GM12878 (cell line): Measurements from ENCODE around the gene HNRNPAB. TPM values are rescaled to one million over a fixed set of nuclear protein-coding genes. Genes with fewer than 3 reads are reported as not detected.

Experiments
- ATAC-seq: fragments of 200-7000 bp; cut with Tn5 transposase; 3 replicates; pipeline ENCODE4 v1.9.1; 2020; ENCODE audit warnings: mild to moderate bottlenecking, moderate library complexity
- BruUV-seq: library from RNA; stranded (reverse); fragments of 400-500 nt; replicated peaks from 2 replicates; lab custom pipeline; 2021; lab: Mats Ljungman, UMichigan
- CTCF ChIA-PET: fragments of 300-600 bp; sonication (Branson Sonifier 250); formaldehyde crosslinking; extraction: SDS; loops from one replicate; lab custom pipeline; 2021; ENCODE audit warnings: inconsistent platforms; lab: Yijun Ruan, JAX
- POLR2A ChIA-PET: fragments of 350-600 bp; formaldehyde crosslinking; extraction: SDS; loops from one replicate; lab custom pipeline; 2021; ENCODE audit warnings: inconsistent platforms; lab: Charles Lee
- RAD21 ChIA-PET: fragments of 300-600 bp; sonication (Branson Sonifier 250); formaldehyde crosslinking; loops from one replicate; lab custom pipeline; 2023; ENCODE audit warnings: antibody characterized with exemption; ENCODE audit not compliant: unreplicated experiment; lab: Charles Lee
- SMC1A ChIA-PET: fragments of 300-600 bp; sonication (Branson Sonifier 250); formaldehyde crosslinking; loops from one replicate; lab custom pipeline; 2023; ENCODE audit not compliant: unreplicated experiment, uncharacterized antibody; lab: Charles Lee
- DNase-seq: peaks from one replicate; pipeline ENCODE4 v3.0.0-alpha.2; 2011; ENCODE audit warnings: low read depth, low spot score
- FAIRE-seq: peaks from 3 replicates; lab custom pipeline; 2011; peaks lifted over from hg19 to GRCh38; lab: Jason Lieb, UNC
- H2AFZ ChIP-seq: 2 replicates; pipeline ENCODE4 v1.6.0; 2011; ENCODE audit warnings: low read depth, low read length, control low read depth; ENCODE audit not compliant: control insufficient read depth
- H3K27ac ChIP-seq: 2 replicates; pipeline ENCODE4 v1.5.1; 2011; ENCODE audit warnings: control low read depth; ENCODE audit not compliant: control insufficient read depth, insufficient read depth
- H3K27me3 ChIP-seq, 2 experiments: replicated peaks in 1 of 2; 2 replicates each; pipeline versions ENCODE4 v1.6.0 to v1.6.1; 2011; ENCODE audit warnings: low read length in 1 of 2; ENCODE audit not compliant: control insufficient read depth in 2 of 2, insufficient read depth in 2 of 2
- H3K36me3 ChIP-seq, 2 experiments: 2 replicates each; pipeline ENCODE4 v1.5.1; 2011; ENCODE audit warnings: low read length in 1 of 2; ENCODE audit not compliant: control insufficient read depth in 2 of 2, insufficient read depth in 2 of 2
- H3K4me1 ChIP-seq: 2 replicates; pipeline ENCODE4 v1.6.1; 2011; ENCODE audit warnings: mild to moderate bottlenecking, low read length, moderate library complexity, mixed read lengths; ENCODE audit not compliant: control insufficient read depth, insufficient read depth
- H3K4me2 ChIP-seq: 2 replicates; pipeline ENCODE4 v1.6.0; 2011; ENCODE audit warnings: control low read depth; ENCODE audit not compliant: control insufficient read depth, insufficient read depth
- H3K4me3 ChIP-seq: fragments of 200-600 bp; sonication (generic); 2 replicates; pipeline ENCODE4 v1.5.1; 2016
- H3K79me2 ChIP-seq: 2 replicates; pipeline ENCODE4 v1.6.0; 2011; ENCODE audit warnings: low read length; ENCODE audit not compliant: control insufficient read depth, insufficient read depth
- H3K9ac ChIP-seq: 2 replicates; pipeline ENCODE4 v1.8.0; 2011; ENCODE audit warnings: low read length, control low read depth, mixed read lengths; ENCODE audit not compliant: control insufficient read depth, insufficient read depth
- H3K9me3 ChIP-seq: replicated peaks from 3 replicates; pipeline ENCODE4 v1.5.1; 2011; ENCODE audit warnings: mild to moderate bottlenecking, low read length; ENCODE audit not compliant: control insufficient read depth, insufficient read depth
- H4K20me1 ChIP-seq: 2 replicates; pipeline ENCODE4 v1.6.0; 2011; ENCODE audit not compliant: control insufficient read depth, insufficient read depth
- ATF7 ChIP-seq: fragments of 450-650 bp; IDR thresholded peaks from 2 replicates; pipeline ENCODE4 v1.6.1; 2016; ENCODE audit warnings: low read depth, mild to moderate bottlenecking
- BCL11A ChIP-seq: IDR thresholded peaks from 2 replicates; pipeline ENCODE4 v1.6.1; 2011; ENCODE audit warnings: low read depth, low read length
- BHLHE40 ChIP-seq, 2 experiments: fragments of 450-650 bp in 1 of 2; IDR thresholded peaks; 2 replicates each; pipeline ENCODE4 v1.6.1; 2011 to 2017; ENCODE audit warnings: low read depth in 2 of 2, borderline replicate concordance in 1 of 2, improper control_type of control experiment in 1 of 2, low read length in 1 of 2, mild to moderate bottlenecking in 1 of 2
- CEBPB ChIP-seq, 2 experiments: fragments of 150-350 bp in 1 of 2; IDR thresholded peaks; 2 replicates each; pipeline ENCODE4 v1.6.1; 2012 to 2014; ENCODE audit warnings: low read depth in 2 of 2, low read length in 2 of 2, borderline replicate concordance in 1 of 2, inconsistent platforms in 1 of 2
- HDGF ChIP-seq: fragments of 450-650 bp; IDR thresholded peaks from 2 replicates; pipeline ENCODE4 v1.6.1; 2016; ENCODE audit warnings: antibody characterized with exemption
- JUNB ChIP-seq: IDR thresholded peaks from 2 replicates; pipeline ENCODE4 v1.6.1; 2016; ENCODE audit warnings: antibody characterized with exemption, mild to moderate bottlenecking
- LARP7 ChIP-seq: fragments of 450-650 bp; IDR thresholded peaks from 2 replicates; pipeline ENCODE4 v1.6.1; 2017; ENCODE audit warnings: mild to moderate bottlenecking
- PML ChIP-seq: IDR thresholded peaks from 2 replicates; pipeline ENCODE4 v1.6.1; 2012; ENCODE audit warnings: low read length, inconsistent platforms
- POLR2A ChIP-seq: IDR thresholded peaks from 2 replicates; pipeline ENCODE4 v1.6.1; 2011; ENCODE audit warnings: low read depth, mild to moderate bottlenecking, low read length
- RBBP5 ChIP-seq: fragments of 200-600 bp; sonication (generic); conservative IDR thresholded peaks from 2 replicates; pipeline ENCODE4 v1.6.1; 2016
- SMARCA5 ChIP-seq: fragments of 450-650 bp; IDR thresholded peaks from 2 replicates; pipeline ENCODE4 v1.6.1; 2017; ENCODE audit warnings: mild to moderate bottlenecking
- SMC3 ChIP-seq: IDR thresholded peaks from 2 replicates; pipeline ENCODE4 v1.6.1; 2011; ENCODE audit warnings: low read length, improper control_type of control experiment, borderline replicate concordance
- SUZ12 ChIP-seq: fragments of 200-600 bp; sonication (generic); IDR thresholded peaks from one replicate; pipeline ENCODE4 v1.6.1; 2018; ENCODE audit warnings: antibody characterized with exemption, mild to moderate bottlenecking; ENCODE audit not compliant: unreplicated experiment
- ZZZ3 ChIP-seq: IDR thresholded peaks from 2 replicates; pipeline ENCODE4 v1.6.1; 2011; ENCODE audit warnings: low read depth; ENCODE audit not compliant: control insufficient read depth, insufficient read length
- WGBS: methylation state at CpG from one replicate; pipeline ENCODE4 v1.1.6; 2016; ENCODE audit warnings: low lambda C conversion rate; ENCODE audit not compliant: insufficient replicate concordance, insufficient coverage; ENCODE audit errors: missing lambda C conversion rate; 5-methylcytosine and 5-hydroxymethylcytosine counted together
- in situ Hi-C: fragments of 300-500 bp; cut with MboI; formaldehyde crosslinking; loops from 9 replicates; pipeline ENCODE4 v1.14.3; 2018; ENCODE audit warnings: mixed read lengths
- intact Hi-C: fragments of 100-400 bp; cut with micrococcal nuclease; formaldehyde crosslinking; loops from one replicate; pipeline ENCODE4 v1.14.2; 2022; ENCODE audit not compliant: unreplicated experiment
- polyA plus RNA-seq, 11 experiments: library from polyadenylated mRNA; depleted of rRNA in 4 of 11; unstranded in 6 of 11; stranded (reverse) in 5 of 11; fragments of >200 nt; fragmentation: Nextera tagmentation in 4 of 11; fragmentation: Illumina TruSeq in 1 of 11; extraction: Ambion mirVana in 4 of 11; extraction: Trizol in 1 of 11; gene quantifications; 1 replicate in 1 of 11; 2 replicates in 10 of 11; pipeline versions ENCODE4 v1.2.1 to v1.2.3, GENCODE V29; 2011 to 2016; ENCODE audit warnings: inconsistent platforms in 2 of 11, missing spikeins in 2 of 11, low read depth in 1 of 11
- total RNA-seq, 4 experiments: library from RNA; depleted of rRNA in 3 of 4; stranded (reverse); fragments of >200 nt in 3 of 4; fragmentation: Illumina TruSeq in 1 of 4; extraction: Trizol in 1 of 4; gene quantifications; 2 replicates each; pipeline versions ENCODE4 v1.2.1 to v1.2.3, GENCODE V29; 2013 to 2021
- TF ChIP-seq, protein P1 (sequence below): IDR thresholded peaks from 2 replicates; pipeline ENCODE4 v1.6.1; 2011; ENCODE audit warnings: borderline replicate concordance, low read depth, mild to moderate bottlenecking, moderate library complexity, mixed read lengths, low read length; ENCODE audit not compliant: insufficient read depth; ENCODE audit errors: extremely low read length
- TF ChIP-seq, protein P2 (sequence below): fragments of 450-650 bp; IDR thresholded peaks from 2 replicates; pipeline ENCODE4 v1.6.1; 2018; ENCODE audit warnings: mild to moderate bottlenecking, low read depth, moderate library complexity; ENCODE audit not compliant: partially characterized antibody
- TF ChIP-seq, protein P3 (sequence below): fragments of 450-650 bp; IDR thresholded peaks from 2 replicates; pipeline ENCODE4 v1.6.1; 2017; ENCODE audit warnings: mild to moderate bottlenecking, moderate library complexity

Gene HNRNPAB
- total and polyA plus RNA-seq, 10 of the 15 experiments (the other 5 are each of a cell fraction or from before 2014, with no cell fraction given) = 42.3 to 330 (median 230) TPM

DNA sequence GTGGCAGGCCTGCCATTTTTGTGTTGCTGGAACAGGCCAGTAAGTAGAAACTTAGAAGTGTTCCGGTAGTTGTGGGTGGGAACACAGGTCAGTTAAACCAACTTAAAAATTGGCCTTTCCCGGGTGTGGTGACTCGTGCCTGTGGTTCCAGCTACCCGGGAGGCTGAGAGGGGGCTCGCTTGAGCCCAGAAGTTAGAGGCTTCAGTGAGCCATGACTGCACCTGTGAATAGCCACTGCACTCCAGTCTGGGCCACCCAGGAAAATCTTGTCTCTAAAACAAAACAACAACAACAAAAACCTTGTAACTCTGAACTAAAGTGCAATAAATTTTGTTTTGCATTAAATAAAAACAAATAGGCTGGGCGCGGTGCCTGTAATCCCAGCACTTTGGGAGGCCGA is 49.3 kb upstream of the HNRNPAB start:
- BruUV-seq = no TSS peak
- Histone ChIP-seq H2AFZ (no peak overlapping the region), H3K4me1 (peaks cover 5% of the 10 kb centered on the region; the same call in 1 of the 2 replicates), H3K27ac (no peak overlapping the region), H4K20me1 (no peaks in the 10 kb centered on the region), H3K36me3 (peaks cover 4% of the 10 kb centered on the region in 2 experiments; a peak in 3 of 4 replicates), H3K27me3 (no peaks in the 10 kb centered on the region), H3K79me2 (peaks cover 15% of the 10 kb centered on the region), H3K4me2 (no peak overlapping the region), H3K4me3 (no peak overlapping the region), H3K9ac (no peak overlapping the region), H3K9me3 (no peaks in the 10 kb centered on the region)
- intact Hi-C loops (no loop called here), in situ Hi-C loops (no loop called here)
- ChIA-PET RAD21 (interaction anchor here (0.6 to 0.9 kb wide), 2 partner anchors 77 to 839 kb away, joined by 3 read pairs; no protein-coding TSS in a partner anchor), SMC1A (no interaction called here), POLR2A (interaction anchor here (0.9 kb wide), 1 partner anchor 92 kb away, joined by 4 read pairs; no protein-coding TSS in a partner anchor), CTCF (interaction anchor here (1.1 to 5.4 kb wide), 3 partner anchors 9 to 80 kb away, joined by 3 to 39 read pairs (median 4); no protein-coding TSS in a partner anchor)
- FAIRE-seq (no peak), ATAC-seq (no peak), DNase-seq (no peak)
- WGBS = 55% methylated on average over 8 of the region's 8 CpGs
- TF ChIP-seq SMC3 (no peak), SMARCA5 (no peak), PML (no peak), JUNB (no peak), HDGF (no peak), BHLHE40 (IDR thresholded peaks at IDR 0.05; ENCODE audit: borderline replicate concordance in 1 of 2, low read depth in 2 of 2, low read length in 1 of 2) (no peak), RBBP5 (no peak), LARP7 (no peak), ZZZ3 (no peak), SUZ12 (no peak), CEBPB (IDR thresholded peaks at IDR 0.05; ENCODE audit: borderline replicate concordance in 1 of 2, low read depth in 2 of 2, low read length in 2 of 2) (no peak), POLR2A (no peak), BCL11A (no peak), ATF7 (no peak)
- TF ChIP-seq, protein P1, sequence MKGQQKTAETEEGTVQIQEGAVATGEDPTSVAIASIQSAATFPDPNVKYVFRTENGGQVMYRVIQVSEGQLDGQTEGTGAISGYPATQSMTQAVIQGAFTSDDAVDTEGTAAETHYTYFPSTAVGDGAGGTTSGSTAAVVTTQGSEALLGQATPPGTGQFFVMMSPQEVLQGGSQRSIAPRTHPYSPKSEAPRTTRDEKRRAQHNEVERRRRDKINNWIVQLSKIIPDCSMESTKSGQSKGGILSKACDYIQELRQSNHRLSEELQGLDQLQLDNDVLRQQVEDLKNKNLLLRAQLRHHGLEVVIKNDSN = no peak
- TF ChIP-seq, protein P2, sequence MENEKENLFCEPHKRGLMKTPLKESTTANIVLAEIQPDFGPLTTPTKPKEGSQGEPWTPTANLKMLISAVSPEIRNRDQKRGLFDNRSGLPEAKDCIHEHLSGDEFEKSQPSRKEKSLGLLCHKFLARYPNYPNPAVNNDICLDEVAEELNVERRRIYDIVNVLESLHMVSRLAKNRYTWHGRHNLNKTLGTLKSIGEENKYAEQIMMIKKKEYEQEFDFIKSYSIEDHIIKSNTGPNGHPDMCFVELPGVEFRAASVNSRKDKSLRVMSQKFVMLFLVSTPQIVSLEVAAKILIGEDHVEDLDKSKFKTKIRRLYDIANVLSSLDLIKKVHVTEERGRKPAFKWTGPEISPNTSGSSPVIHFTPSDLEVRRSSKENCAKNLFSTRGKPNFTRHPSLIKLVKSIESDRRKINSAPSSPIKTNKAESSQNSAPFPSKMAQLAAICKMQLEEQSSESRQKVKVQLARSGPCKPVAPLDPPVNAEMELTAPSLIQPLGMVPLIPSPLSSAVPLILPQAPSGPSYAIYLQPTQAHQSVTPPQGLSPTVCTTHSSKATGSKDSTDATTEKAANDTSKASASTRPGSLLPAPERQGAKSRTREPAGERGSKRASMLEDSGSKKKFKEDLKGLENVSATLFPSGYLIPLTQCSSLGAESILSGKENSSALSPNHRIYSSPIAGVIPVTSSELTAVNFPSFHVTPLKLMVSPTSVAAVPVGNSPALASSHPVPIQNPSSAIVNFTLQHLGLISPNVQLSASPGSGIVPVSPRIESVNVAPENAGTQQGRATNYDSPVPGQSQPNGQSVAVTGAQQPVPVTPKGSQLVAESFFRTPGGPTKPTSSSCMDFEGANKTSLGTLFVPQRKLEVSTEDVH = no peak
- TF ChIP-seq, protein P3, sequence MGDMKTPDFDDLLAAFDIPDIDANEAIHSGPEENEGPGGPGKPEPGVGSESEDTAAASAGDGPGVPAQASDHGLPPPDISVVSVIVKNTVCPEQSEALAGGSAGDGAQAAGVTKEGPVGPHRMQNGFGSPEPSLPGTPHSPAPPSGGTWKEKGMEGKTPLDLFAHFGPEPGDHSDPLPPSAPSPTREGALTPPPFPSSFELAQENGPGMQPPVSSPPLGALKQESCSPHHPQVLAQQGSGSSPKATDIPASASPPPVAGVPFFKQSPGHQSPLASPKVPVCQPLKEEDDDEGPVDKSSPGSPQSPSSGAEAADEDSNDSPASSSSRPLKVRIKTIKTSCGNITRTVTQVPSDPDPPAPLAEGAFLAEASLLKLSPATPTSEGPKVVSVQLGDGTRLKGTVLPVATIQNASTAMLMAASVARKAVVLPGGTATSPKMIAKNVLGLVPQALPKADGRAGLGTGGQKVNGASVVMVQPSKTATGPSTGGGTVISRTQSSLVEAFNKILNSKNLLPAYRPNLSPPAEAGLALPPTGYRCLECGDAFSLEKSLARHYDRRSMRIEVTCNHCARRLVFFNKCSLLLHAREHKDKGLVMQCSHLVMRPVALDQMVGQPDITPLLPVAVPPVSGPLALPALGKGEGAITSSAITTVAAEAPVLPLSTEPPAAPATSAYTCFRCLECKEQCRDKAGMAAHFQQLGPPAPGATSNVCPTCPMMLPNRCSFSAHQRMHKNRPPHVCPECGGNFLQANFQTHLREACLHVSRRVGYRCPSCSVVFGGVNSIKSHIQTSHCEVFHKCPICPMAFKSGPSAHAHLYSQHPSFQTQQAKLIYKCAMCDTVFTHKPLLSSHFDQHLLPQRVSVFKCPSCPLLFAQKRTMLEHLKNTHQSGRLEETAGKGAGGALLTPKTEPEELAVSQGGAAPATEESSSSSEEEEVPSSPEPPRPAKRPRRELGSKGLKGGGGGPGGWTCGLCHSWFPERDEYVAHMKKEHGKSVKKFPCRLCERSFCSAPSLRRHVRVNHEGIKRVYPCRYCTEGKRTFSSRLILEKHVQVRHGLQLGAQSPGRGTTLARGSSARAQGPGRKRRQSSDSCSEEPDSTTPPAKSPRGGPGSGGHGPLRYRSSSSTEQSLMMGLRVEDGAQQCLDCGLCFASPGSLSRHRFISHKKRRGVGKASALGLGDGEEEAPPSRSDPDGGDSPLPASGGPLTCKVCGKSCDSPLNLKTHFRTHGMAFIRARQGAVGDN = no peak
